NCI-H146 treated with DMSO at 0.1 percent for 48 hours (cell line): ENCODE measurements around the gene STX2.
A peak's percentile ranks its signal among the peaks of the same experiment; 100 is the strongest.
"Not testable (repeated sequence)": the region's sequence is repeated elsewhere in the genome, so short reads cannot be mapped to it uniquely, and the experiment has no call there.

Source experiments
- DNase-seq: peaks from one replicate; lab custom pipeline; 2025; ENCODE audit not compliant: unreplicated experiment; lab: John Stamatoyannopoulos, UW

STX2 gene

GRCh38 chr12:130768120-130768519 lies 70.9 kb downstream of the STX2 start:
- DNase-seq, result no peak

GRCh38 chr12:130766470-130766869 lies 72.6 kb downstream of the STX2 start:
- no peak for DNase-seq

DNA sequence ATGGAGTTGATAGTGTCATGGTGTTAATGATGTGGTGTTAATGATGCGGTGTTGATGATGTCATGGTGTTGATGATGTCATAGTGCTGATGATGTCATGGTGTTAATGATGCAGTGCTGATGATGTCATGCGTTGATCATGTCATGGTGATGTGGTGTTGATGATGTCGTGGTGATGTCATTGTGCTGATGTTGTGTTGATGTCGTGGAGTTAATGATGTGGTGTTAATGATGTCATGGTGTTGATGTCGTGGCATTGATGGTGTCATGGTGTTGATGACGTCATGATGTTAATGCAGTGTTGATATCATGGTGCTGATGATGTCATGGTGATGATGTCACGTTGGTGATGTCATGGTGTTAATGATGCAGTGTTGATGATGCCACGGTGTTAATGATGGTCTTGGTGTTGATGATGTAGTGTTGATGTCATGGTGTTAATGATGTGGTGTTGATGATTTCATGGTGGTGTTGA lies 73.8 kb downstream of the STX2 start:
- DNase-seq, result no peak

DNA sequence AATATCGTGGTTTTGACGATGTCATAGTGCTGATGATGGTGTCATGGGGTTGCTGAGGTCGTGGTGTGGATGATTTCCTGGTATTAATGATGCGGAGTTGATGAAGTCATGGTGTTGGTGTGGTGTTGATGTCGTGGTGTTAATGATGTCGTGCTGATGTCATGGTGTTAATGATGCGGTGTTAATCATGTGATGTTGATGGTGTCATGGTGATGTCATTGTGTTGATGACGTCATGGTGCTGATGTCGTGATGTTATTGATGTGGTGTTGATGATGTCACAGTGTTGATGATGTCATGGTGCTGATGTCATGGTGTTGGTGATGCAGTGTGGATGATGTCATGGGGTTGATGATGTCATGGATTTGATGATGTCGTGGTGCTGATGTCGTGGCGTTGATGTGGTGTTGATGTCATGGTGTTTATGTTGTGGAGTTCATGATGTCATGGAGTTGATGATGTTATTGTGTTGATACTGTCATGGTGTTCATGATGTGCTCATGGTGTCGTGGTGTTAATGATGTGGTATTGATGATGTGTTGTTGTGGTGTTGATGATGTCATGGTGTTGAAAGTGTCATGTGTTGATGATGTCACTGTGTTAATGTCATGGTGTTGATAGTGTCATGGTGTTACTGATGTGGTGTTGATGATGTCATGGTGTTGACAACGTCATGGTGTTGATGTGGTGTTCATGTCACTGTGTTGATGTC lies 74.4 kb downstream of the STX2 start:
- no peak for DNase-seq

DNA sequence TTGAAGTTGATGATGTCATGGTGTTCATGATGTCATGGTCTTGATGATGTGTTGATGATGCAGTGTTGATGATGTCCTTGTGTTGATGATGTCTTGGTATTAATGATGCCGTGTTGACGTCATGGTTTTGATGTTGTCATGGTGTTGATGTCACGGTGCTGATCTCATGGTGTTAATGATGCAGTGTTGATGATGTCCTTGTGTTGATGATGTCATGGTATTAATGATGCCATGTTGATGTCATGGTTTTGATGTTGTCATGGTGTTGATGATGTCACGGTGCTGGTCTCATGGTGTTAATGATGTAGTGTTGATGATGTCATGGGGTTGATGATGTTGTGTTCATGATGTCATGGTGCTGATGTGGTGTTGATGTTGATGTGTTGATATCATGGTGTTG lies 75.0 kb downstream of the STX2 start:
- no peak for DNase-seq

GRCh38 chr12:130762319-130762675 lies 76.8 kb downstream of the STX2 start:
- DNase-seq, result no peak

DNA sequence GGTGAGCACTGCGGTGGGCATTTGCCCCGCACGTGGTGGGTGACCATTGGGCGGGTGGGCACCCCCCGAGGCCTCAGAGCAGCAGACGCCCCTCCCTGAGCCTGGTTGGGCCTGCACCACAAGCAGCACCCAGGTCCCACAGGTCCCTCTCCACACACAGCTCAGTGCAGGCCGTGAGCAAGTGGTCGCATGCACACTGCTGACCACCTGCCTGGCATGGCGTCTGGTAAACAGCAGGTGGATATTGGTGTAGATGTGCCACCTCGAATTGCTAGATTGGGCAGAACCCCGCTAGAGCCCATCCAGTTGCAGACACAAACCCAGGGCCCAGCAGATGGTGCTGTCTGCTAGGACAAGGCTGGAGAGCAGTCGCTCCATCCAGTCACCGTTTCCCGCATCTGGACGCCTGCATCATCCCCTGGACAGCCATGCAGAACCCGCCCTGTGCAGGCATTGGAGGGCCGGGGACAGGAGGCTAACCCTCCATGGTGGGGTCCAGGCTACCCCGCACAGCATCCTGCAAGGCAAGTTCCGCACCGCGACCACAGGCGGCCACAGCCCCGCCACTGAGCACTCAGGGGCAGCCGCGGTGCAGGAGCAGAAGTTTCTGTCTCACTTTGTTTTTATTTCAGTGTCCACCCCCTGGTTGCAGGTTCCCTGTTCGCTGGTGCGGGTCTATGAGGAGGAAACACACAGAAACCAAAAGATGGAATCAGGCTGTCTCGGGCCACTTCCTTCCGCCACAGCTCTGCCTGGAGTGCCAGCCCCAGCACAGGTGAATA lies 77.3 kb downstream of the STX2 start:
- peak; percentile 52 for DNase-seq

DNA sequence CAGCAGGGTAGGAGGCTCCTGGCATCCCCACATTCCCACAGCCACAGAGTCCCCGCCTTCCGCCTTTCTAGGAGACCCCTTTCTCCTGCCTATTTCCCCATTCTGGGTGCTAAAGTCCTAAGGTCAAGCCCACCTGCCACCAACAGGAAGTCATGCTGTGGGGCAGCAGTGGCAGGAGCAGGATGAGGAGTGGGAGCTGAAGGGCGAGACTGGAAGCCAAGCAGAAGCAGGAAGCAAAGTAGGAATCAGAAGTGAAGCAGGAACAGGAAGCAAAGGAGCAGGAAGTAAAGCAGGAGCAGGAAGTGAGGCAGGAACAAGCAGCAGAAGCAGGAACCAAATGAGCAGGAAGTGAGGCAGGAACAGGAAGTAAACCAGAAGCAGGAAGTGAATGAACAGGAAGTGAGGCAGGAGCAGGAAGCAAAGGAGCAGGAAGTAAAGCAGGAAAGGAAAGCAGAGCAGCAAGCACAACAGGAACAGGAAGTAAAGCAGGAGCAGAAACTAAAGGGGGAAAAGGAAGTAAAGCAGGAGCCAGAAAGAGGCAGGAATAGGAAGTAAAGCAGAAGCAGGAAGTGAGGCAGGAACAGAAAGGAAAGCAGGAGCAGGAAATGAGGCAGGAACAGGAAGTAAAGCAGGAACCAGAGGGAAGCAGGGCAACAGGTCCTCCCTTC lies 84.7 kb downstream of the STX2 start:
- no peak for DNase-seq

- DNase-seq, result peak; percentile 52
Measured at GRCh38 chr12:130752692-130753230, 86.3 kb downstream of the STX2 start.

DNA sequence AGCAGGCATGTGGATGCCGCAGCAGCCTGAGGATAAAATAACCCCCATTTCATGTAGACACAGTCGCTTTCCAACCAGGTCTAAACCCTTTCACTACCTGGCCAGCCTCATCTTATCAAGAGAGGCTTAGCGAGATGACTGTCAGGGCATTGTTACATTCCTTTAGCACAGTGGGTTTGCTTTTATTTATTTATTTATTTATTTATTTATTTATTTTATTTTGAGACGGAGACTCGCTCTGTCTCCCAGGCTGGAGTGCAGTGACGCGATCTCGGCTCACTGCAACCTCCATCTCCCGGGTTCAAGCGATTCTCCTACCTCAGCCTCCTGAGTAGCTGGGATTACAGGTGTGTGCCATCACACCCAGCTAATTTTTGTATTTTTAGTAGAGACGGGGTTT lies 87.0 kb downstream of the STX2 start:
- not testable (repeated sequence) for DNase-seq

DNA sequence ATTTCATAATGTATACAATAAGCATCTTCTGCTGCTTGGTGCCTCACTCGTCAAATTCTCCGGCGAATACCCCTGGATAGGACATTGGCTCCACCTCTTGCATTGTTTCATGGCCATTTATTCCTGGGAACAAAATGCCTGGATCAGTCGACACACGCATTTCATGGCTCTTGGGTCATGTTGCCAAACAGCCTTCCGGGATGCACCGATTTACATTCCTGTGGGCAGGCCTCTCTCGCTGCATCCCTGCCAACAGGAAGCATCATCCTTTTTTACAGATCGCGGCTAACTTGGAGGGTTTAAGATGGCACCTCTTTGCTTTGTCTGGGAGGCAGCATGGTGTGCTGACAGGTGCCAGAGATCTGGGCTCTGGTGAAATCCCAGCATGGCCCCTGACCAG lies 90.3 kb downstream of the STX2 start:
- no peak for DNase-seq

- peak; percentile 67 for DNase-seq
Measured at GRCh38 chr12:130747867-130748740, 90.9 kb downstream of the STX2 start.

- DNase-seq, result no peak
Measured at GRCh38 chr12:130746546-130746945, 92.5 kb downstream of the STX2 start.

DNA sequence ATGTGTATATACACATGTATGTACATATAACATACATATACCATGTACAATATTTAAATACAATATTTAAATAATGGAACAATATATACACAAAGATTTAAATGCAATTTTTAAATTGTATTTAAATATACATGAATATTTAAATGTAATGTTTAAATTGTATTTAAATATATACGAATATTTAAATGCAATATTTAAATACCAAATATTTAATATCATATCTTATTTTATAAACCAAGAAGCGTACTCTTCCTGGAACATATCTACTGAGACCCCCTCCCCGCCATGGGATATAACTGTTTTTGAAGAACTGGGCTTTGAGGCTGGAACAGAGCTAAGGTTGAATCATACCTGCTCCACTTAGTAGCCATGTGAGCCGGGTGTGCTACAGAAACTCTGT lies 93.1 kb downstream of the STX2 start:
- DNase-seq, result no peak

DNA sequence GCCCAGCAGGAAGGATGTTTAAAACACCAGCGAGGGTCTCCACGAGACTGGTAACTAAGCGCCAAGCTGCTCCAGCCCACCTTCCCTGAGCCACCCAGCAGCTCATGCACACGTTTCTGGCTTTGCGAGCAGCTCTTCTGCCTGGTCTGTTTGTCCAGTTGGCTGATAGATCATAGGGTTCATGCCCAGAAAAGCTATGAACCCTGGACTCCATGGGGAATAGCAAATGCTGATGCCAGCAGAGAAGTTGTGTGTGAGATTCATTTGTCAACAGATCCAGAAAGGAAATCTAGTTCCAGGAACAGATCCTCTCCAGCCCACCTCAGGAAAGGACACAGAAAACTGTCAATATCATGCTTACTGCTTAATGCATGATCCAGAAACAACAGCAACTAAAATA lies 94.8 kb downstream of the STX2 start:
- no peak for DNase-seq

DNA sequence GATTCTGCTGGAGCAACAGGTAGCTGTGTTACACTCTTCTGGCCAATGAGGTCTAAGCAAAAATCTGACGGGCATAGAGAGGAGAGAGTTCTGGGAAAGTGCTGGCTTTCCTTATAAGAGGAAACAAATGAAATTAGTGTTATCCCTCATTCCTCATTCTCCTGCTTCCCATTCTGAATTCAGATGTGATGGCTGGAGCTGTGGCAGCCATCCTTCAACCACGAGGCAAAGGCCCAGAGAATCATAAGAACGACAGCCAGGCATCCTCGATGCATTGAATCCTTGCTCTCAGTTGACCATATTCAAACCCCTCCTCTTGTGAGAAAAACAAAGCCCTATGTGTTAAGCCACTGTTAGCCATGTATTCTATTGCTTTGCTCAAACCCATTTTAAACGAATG lies 95.4 kb downstream of the STX2 start:
- no peak for DNase-seq

- DNase-seq, result no peak
Measured at GRCh38 chr12:130743176-130743575, 95.9 kb downstream of the STX2 start.

DNA sequence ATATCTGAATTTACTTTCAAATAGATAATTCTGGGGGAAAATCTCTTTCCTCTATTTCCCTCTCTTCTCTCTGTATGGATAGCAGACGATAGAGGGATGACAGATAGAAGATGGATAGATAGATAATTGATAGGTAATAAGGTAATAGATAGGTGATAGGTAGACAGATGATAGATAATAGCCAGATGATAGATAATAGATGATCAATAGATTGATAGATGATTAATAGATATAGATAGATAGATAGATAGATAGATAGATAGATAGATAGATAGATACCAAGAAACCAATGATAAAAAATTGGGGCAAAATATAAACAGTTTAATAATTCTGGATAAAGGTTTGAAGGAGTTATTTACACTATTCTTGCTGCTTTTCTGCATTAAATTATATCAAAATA lies 96.3 kb downstream of the STX2 start:
- DNase-seq, result no peak

DNA sequence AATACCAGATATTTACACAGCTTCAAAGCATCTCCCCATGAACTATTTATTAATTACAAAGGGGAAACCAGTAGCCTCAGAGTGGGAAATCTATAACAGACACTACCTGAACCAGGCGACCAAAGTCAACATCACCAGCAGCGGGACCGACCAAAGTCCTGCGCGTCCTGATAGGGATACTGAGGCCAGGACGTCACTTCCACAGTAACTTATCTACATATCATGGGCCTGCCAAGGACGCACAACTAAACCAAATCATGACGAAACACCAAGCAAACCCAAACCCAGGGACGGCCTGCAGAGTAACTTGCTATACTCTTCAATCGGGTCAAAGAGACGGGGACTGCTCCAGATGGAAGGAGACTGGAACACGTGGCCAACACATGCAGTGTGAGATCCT lies 96.9 kb downstream of the STX2 start:
- DNase-seq, result no peak
